PC-9 (cell line): ENCODE data around the gene ZFP36L1. TPM values are rescaled to one million over a fixed set of nuclear protein-coding genes. Genes with fewer than 3 reads are reported as not detected.

Source experiments
- BruUV-seq: library from RNA; stranded (reverse); fragments of 400-500 nt; replicated peaks from 2 replicates; lab custom pipeline; 2021; lab: Mats Ljungman, UMichigan
- CTCF ChIA-PET: fragments of 300-600 bp; sonication (Branson Sonifier 250); formaldehyde crosslinking; loops from one replicate; lab custom pipeline; 2022; ENCODE audit warnings: antibody characterized with exemption; lab: Charles Lee
- POLR2A ChIA-PET: fragments of 300-600 bp; sonication (Branson Sonifier 250); formaldehyde crosslinking; loops from one replicate; lab custom pipeline; 2022; ENCODE audit warnings: antibody characterized with exemption; ENCODE audit not compliant: unreplicated experiment; lab: Charles Lee
- DNase-seq, 2 experiments: peaks; one replicate each; pipeline versions ENCODE4 v3.0.0 to v3.0.0-alpha.2; 2015 to 2022; ENCODE audit warnings: mixed read lengths in 1 of 2
- H2AFZ ChIP-seq: fragments of 200-600 bp; sonication (generic); 2 replicates; pipeline ENCODE4 v1.8.1; 2017; ENCODE audit warnings: antibody characterized with exemption
- H3F3A ChIP-seq: fragments of 200-600 bp; sonication (generic); 2 replicates; pipeline ENCODE4 v1.8.1; 2017; ENCODE audit warnings: antibody characterized with exemption, mild to moderate bottlenecking, low read depth; ENCODE audit not compliant: insufficient read depth
- H3K27ac ChIP-seq: fragments of 200-600 bp; sonication (generic); 2 replicates; pipeline ENCODE4 v1.6.1; 2016; ENCODE audit warnings: mixed run types
- H3K27me3 ChIP-seq: fragments of 200-600 bp; sonication (generic); 2 replicates; pipeline ENCODE4 v1.6.1; 2016; ENCODE audit warnings: low read depth, mixed run types; ENCODE audit not compliant: insufficient read depth
- H3K36me3 ChIP-seq: fragments of 200-600 bp; sonication (generic); 2 replicates; pipeline ENCODE4 v1.6.1; 2016; ENCODE audit warnings: low read depth, mixed run types
- H3K4me1 ChIP-seq: fragments of 200-600 bp; sonication (generic); replicated peaks from 2 replicates; pipeline ENCODE4 v1.6.1; 2016; ENCODE audit warnings: mixed run types; ENCODE audit not compliant: insufficient read depth
- H3K4me2 ChIP-seq: fragments of 200-600 bp; sonication (generic); 2 replicates; pipeline ENCODE4 v1.6.1; 2017; ENCODE audit warnings: mixed run types
- H3K4me3 ChIP-seq: fragments of 200-600 bp; sonication (generic); 2 replicates; pipeline ENCODE4 v1.6.1; 2016; ENCODE audit warnings: mixed run types
- H3K79me2 ChIP-seq: fragments of 200-600 bp; sonication (generic); 2 replicates; pipeline ENCODE4 v1.6.1; 2017; ENCODE audit warnings: low read depth, mixed run types
- H3K9me2 ChIP-seq: fragments of 200-600 bp; sonication (generic); 2 replicates; pipeline ENCODE4 v1.8.1; 2017; ENCODE audit warnings: mild to moderate bottlenecking; ENCODE audit not compliant: insufficient read depth
- H3K9me3 ChIP-seq: fragments of 200-600 bp; sonication (generic); 2 replicates; pipeline ENCODE4 v1.8.1; 2016; ENCODE audit warnings: low read depth; ENCODE audit not compliant: insufficient read depth
- H4K20me1 ChIP-seq: fragments of 200-600 bp; sonication (generic); 2 replicates; pipeline ENCODE4 v1.8.1; 2017; ENCODE audit not compliant: insufficient read depth
- CTCF ChIP-seq: fragments of 200-600 bp; sonication (generic); conservative IDR thresholded peaks from 2 replicates; pipeline ENCODE4 v1.6.1; 2017; ENCODE audit warnings: mixed run types, antibody characterized with exemption, mild to moderate bottlenecking, moderate library complexity
- EZH2 ChIP-seq: fragments of 200-600 bp; sonication (generic); IDR thresholded peaks from 2 replicates; pipeline ENCODE4 v1.8.0; 2017; ENCODE audit warnings: antibody characterized with exemption, low read depth
- intact Hi-C: fragments of 100-400 bp; cut with micrococcal nuclease; formaldehyde crosslinking; loops from one replicate; pipeline ENCODE4 v1.10.0; 2022; ENCODE audit not compliant: unreplicated experiment
- total RNA-seq: library from RNA; stranded (reverse); gene quantifications from 2 replicates; pipeline ENCODE4 v1.2.3, GENCODE V29; 2021

ZFP36L1 gene
- total RNA-seq, 1 experiment from 2014 or later, result 179 TPM

GRCh38 chr14:68817506-68818212 is 24.8 kb upstream of the ZFP36L1 start:
- intact Hi-C loops, result loop anchor here (2.0 to 5.0 kb wide), 3 partner anchors 350 to 981 kb away; no protein-coding TSS in a partner anchor
- H3K27me3 ChIP-seq, result no peaks in the 10 kb centered on the region
- H2AFZ ChIP-seq, result no peak overlapping the region
- H3F3A ChIP-seq, result peaks cover 22% of the 10 kb centered on the region
- H3K9me2 ChIP-seq, result no peaks in the 10 kb centered on the region
- H3K9me3 ChIP-seq, result no peaks in the 10 kb centered on the region
- CTCF ChIA-PET, result interaction anchor here (0.6 to 1.6 kb wide), 3 partner anchors 9 to 935 kb away, joined by 3 to 7 read pairs (median 5); no protein-coding TSS in a partner anchor
- H3K4me2 ChIP-seq, result no peak overlapping the region
- H4K20me1 ChIP-seq, result no peaks in the 10 kb centered on the region
- no peak overlapping the region for H3K4me3 ChIP-seq
- H3K4me1 ChIP-seq, result peaks cover 50% of the 10 kb centered on the region
- no peaks in the 10 kb centered on the region for H3K36me3 ChIP-seq
- no peak overlapping the region for H3K27ac ChIP-seq
- TF ChIP-seq CTCF (no peak), EZH2 (no peak)
- no peak for DNase-seq
- peaks cover 9% of the 10 kb centered on the region for H3K79me2 ChIP-seq
- BruUV-seq, result no TSS peak
- POLR2A ChIA-PET, result no interaction called here

GRCh38 chr14:68816943-68817430 is 24.1 kb upstream of the ZFP36L1 start:
- Histone ChIP-seq H3F3A (peaks cover 22% of the 10 kb centered on the region), H3K36me3 (no peaks in the 10 kb centered on the region), H3K9me2 (no peaks in the 10 kb centered on the region), H3K27me3 (no peaks in the 10 kb centered on the region), H3K4me3 (no peak overlapping the region), H3K4me1 (peaks cover 50% of the 10 kb centered on the region), H2AFZ (no peak overlapping the region), H3K79me2 (peaks cover 9% of the 10 kb centered on the region), H3K27ac (no peak overlapping the region), H3K4me2 (peak overlapping the region; percentile 83), H3K9me3 (no peaks in the 10 kb centered on the region), H4K20me1 (no peaks in the 10 kb centered on the region)
- ChIA-PET CTCF (interaction anchor here (0.7 to 1.6 kb wide), 7 partner anchors 8 to 934 kb away, joined by 3 to 7 read pairs (median 4); no protein-coding TSS in a partner anchor), POLR2A (interaction anchor here (0.6 kb wide), 1 partner anchor 290 kb away, joined by 4 read pairs; no protein-coding TSS in a partner anchor)
- DNase-seq, result no peak
- intact Hi-C loops, result loop anchor here (1.0 to 5.0 kb wide), 8 partner anchors 24 to 980 kb away; partner anchors contain the start of gene ZFP36L1
- peak; percentile 41; the same call in 1 of the 2 replicates for TF ChIP-seq CTCF
- no peak for TF ChIP-seq EZH2
- no TSS peak for BruUV-seq

GRCh38 chr14:68816183-68816942 is 23.5 kb upstream of the ZFP36L1 start:
- no TSS peak for BruUV-seq
- H3K27ac ChIP-seq, result peak overlapping the region; percentile 81
- ChIA-PET POLR2A (interaction anchor here (0.6 to 0.7 kb wide), 3 partner anchors 29 to 509 kb away, joined by 3 to 13 read pairs (median 4); no protein-coding TSS in a partner anchor), CTCF (interaction anchor here (0.6 to 1.6 kb wide), 13 partner anchors 9 to 932 kb away, joined by 3 to 7 read pairs (median 3); no protein-coding TSS in a partner anchor)
- intact Hi-C loops, result loop anchor here (1.0 to 5.0 kb wide), 8 partner anchors 23 to 980 kb away; partner anchors contain the start of gene ZFP36L1
- peak overlapping the region; percentile 86 for H2AFZ ChIP-seq
- no peaks in the 10 kb centered on the region for H4K20me1 ChIP-seq
- H3K9me3 ChIP-seq, result no peaks in the 10 kb centered on the region
- peaks cover 22% of the 10 kb centered on the region for H3F3A ChIP-seq
- H3K4me2 ChIP-seq, result peak overlapping the region; percentile 83
- no peaks in the 10 kb centered on the region for H3K9me2 ChIP-seq
- no peaks in the 10 kb centered on the region for H3K27me3 ChIP-seq
- peak; percentile 69 to 92 for DNase-seq
- H3K4me3 ChIP-seq, result peak overlapping the region; percentile 57
- H3K79me2 ChIP-seq, result peaks cover 9% of the 10 kb centered on the region
- TF ChIP-seq CTCF (peak; percentile 98), EZH2 (no peak)
- peaks cover 50% of the 10 kb centered on the region for H3K4me1 ChIP-seq
- H3K36me3 ChIP-seq, result no peaks in the 10 kb centered on the region
